ENCODE measurements around the gene ZSCAN20.

The ZSCAN20 gene

DNA sequence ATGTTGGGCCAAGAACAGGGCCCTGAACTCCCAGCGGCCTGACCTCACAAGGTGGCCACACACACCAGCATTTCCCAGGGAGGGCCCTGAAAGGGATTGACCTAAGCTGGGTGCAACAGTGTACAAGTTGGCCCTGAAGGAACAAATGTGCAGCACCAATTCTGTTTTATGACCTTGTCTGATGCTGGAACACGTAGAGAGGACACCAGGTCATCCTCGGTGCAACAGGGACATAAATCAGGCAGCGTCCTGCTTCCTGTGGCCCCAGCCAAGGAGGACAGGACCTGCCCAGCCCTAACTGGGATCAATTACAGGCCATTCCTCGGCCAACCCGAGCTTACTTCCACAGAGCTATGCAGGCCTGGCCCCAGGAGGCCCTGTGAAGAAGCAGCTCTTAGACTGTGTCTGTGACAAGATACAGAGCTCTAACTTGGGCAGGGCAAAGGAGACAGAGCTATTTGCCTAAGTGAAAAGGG lies 28.7 kb upstream of the ZSCAN20 start:
- no peak for DNase-seq (ENCODE audit: low read depth)

DNA sequence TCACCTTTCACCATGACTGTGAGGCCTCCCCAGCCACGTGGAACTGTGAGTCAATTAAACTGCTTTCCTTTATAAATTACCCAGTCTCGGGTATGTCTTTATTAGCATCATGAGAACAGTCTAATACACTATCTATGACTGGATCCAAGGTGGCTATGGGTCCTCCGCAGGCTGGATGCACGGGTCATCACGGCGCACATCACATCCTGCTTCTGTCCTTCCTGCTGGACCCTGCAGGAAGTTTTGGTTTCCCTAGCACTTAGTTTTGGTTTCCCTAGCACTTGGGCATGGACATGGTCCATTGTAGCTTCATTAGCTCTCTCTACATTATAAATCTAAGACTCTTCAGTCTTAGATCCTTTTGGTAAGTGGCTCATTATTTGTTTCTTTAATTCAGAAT lies 27.3 kb upstream of the ZSCAN20 start:
- DNase-seq (ENCODE audit: low read depth): no peak

DNA sequence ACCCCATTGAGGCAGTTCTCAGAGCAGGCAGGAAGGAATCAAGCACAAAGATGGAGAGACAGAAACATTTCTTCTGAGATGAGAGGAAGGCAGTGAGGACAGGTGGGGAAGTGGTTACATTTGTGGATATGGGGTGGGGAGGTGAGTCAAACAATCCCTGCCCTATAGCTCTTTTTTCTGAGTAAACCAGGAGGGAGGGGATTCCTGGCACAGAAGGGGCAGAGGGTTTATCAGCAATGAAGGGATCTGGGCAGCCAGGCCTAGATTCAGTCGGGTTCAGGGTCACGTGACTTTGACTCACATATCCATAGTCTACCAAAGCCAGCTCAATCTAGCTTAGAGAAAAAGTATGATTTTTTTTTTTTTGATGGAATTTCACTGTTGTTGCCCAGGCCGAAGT lies 25.9 kb upstream of the ZSCAN20 start:
- no peak for DNase-seq (ENCODE audit: low read depth)

DNA sequence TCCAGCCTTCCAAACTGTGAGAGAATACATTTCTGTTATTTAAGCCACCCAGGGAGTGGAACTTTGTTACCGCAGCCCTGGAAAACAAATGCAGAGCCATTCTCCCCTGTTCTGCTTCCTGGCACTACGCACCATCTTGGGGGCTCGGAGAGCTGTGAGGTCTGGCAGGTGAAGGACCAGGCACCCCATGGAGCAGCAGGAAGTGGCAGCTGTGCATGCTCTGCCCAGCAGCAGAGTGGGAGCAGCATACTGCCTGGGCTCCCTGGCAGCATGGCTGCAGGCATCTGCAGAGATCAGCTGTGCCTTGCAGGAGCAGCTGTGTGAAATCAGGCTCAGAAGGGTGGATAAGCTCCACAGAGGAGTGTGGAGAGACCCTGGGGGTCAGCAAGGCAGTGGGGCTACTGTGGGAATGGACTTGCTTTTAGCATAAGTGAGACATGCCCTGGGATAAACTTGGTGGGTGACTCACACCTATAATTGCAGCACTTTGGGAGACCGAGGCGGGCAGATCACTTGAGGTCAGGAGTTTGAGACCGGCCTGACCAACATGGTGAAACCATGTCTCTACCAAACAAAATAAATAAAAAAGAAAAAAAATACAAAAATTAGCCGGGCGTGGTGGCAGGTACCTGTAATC lies 17.7 kb upstream of the ZSCAN20 start:
- peak; percentile 75 for DNase-seq (ENCODE audit: low read depth)

DNA sequence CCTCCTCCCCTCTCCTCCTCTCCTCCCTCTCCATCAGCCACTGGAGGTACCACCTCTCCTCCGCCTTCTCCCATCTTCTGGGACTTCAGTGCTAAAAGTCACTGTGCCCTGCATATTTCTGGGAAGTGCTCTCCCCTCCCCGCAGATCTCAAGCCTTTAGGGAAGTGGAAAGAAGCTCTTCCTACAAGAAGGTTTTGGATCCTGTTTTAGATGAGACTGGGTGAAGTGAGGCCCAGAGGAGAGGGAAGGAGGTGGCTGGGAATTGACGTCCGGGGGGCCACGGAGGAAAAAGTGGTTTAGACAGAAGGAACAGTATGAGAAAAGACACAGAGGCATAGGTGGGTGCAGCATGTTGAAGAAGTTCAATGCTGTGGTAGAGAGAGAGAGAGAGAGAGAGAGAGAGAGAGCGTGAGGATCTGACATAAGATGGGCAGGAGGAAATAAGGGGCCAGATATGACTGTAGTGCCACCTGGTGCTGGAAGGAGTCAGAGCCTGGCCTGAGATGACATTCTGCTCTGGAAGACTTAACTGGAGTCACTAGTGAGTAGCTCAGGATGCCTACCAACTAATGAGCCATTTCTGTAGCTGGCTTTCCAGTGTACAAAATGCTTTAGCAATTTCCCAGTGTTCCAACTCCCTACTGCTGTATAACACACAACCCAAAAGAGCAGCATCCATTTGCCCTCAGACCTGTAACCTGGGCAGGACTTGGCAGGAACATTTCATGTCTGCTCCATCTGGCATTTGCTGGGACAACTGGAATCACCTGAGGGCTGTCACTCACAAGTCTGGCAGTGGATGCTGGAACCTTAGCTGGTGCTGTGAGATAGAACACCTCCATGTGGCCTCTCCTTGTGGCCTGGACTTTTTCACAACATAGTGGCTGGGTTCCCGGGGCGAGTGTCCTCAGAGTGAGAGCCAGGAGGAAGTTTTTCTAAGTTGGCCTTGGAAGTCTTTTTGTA lies 16.6 kb upstream of the ZSCAN20 start:
- DNase-seq (ENCODE audit: low read depth): peak; percentile 94

DNA sequence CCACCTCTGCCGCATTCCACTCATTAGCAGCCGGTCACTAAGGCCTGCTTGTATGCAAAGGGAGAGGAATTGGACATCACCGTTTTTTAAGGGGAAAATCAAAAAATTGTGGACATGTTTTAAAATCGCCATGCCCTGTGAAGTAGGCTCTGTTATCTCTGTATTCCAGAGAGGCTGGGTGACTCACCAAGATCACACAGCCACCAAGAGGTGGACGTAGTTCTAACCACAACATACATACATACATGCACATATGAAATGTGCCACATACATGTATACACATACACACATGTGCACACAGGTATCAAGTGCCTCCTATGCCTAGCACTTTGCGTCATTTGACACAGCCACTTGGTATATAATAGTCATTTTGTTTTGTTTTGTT lies 16.0 kb upstream of the ZSCAN20 start:
- DNase-seq (ENCODE audit: low read depth): peak; percentile 36

DNA sequence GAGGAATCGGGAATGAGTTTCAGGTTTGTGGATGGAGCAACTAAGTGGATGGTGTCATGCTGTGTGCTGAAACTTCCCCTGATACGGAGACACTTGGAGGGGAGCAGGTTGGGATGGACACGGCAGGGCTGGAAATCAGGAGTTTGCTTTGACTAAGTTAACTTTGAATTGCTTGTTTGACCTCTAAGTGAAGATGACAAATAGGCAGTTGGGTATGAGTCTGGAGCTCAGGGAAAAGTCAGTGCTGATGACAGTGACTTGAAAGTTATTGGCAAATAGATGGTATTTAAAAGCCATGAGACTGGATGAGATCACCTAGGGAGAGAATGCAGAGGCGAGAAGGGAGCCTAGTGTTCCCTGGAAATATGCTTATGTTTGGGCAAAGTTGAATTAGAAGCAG lies 12.8 kb upstream of the ZSCAN20 start:
- DNase-seq (ENCODE audit: low read depth): peak; percentile 43

DNA sequence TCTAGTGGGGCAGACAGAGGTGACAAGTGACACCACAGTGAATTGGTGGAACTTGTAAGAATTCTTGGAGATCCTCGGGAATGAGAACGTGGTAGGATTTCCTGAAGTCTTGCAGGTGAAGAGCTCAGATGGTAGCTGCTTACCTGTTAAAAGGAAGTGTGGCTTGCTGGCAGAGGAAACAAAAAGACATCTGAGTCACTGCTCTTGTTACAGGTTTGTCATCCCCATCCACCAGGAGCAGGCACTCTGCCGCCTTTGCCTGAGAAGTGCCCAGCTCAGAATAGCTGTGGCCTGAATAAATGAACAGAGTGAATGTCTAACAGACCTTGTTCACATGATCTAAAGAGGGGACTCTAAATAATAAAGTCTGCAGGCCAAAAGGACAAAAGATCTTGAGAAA lies 12.3 kb upstream of the ZSCAN20 start:
- DNase-seq (ENCODE audit: low read depth): no peak

DNA sequence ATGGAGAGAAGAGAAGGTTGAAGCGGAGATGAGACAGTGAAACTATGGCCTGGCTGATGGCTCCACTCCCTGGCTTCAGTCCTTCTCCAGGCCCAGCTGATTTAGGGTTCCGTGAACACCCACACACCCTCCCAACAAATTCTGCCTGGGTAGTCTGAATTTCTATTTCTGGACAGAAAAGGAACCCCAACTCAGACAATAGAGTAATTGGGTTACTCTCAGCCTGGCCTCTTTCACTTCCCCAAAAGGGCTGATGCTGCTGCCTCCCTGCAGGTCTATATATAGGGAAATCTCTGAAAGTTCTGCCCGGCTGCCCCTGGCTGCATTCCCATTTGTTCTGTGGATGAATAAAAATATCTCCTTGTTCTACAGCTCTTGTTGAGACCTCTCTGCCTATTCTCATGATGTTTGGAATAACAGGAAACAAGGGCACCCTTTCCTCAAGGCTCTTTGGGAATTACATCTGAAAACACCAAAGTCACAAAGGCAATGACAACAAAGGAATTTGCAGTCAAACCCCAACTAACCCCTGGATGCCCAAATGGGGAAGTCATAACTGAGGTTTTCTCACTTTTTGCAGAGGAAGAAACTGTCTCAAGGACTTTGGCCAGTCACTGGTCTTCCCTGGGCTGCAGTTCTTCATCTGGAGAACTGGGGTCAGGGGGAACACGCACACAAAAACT lies 11.4 kb upstream of the ZSCAN20 start:
- DNase-seq (ENCODE audit: low read depth): no peak

DNA sequence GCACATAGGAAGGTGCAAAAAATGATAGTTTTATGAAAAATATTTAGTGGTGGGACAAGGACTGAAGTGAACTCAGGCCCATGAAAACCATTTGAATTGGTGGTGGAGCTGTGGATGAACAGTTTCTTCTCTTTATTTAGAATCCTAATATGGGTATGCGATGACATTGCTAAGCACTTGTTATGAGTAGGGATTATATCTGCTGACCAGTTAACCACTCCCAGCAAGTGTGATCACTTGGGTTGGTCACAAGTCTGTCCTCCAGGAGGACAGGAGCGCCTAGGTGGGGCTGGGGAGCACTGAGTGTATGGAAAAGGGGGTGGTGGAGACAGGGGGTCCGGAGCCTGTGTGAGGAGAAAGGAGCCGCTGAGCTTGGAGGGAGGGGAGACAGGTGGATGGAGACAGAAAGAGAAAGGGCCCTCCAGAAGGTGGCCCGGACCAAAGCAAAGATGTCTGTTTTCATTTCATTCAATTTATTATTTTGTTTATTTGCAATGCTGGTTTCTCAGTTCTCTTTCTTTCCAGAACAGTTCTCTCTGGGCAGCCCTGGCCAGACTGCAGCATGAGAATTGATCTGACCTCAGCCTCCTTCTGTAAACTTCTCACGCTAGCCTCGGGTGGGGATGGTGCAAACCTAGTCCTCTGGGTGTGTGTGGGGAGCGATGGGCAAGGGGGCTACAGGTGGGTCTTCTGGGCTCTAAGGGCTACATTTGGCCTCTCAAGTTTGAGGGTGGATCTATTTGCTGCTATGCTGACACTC lies 9.9 kb upstream of the ZSCAN20 start:
- no peak for DNase-seq (ENCODE audit: low read depth)

DNA sequence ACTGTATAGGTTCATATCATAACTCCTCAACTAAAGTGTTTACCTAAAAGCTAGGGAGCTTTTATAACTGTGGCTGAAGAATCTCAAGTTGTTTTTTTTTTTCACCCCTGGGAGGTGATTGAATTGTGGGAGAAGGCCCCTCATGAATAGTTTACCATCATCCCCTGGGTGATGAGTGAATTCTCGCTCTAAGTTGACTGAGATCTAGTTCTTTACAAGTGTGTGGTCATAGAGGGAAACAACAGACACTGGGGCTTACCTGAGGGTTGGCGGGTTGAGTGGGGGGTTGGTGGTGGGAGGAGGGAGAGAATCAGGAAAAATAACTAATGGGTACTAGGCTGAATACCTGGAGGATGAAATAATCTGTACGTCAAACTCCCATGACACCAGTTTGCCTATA lies 7.9 kb upstream of the ZSCAN20 start:
- no peak for DNase-seq (ENCODE audit: low read depth)

DNA sequence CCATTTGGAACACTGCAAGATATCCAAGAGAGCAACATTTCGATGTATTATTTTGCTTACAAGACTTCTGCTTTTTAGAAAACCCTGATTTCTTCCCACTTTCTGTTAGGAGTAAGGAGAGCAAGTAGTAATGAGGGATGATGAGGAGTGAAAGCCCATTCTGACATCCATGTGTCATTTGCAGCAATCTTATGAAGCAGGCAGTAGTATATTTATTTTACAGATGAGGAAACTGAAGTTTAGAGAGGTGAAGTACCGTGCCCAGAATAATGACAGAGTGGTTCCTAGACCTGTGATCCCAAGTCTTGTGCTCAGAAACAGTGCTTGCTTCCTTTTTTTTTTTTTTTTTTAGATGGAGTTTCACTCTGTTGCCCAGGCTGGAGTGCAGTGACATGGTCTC lies 7.1 kb upstream of the ZSCAN20 start:
- DNase-seq (ENCODE audit: low read depth): no peak

DNA sequence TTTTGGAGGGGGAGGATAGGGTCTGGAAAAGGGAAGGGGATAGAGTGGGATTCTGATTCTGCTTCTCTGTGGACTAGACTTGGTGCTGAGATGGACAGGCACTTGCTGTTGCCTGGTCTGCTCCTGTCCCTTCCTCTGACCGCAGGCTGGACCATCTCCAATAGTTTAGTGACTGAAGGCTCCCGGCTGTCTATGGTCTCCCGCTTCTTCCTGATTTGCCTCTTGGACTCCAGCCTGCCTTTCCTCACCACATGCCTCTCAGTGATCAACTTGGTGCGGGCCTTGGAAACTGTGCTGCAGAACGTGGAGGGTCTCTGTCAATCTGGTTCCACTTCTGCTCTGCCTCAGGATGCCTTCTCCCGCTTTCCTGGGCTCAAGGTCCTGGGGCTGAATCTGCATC lies 6.3 kb upstream of the ZSCAN20 start:
- no peak for DNase-seq (ENCODE audit: low read depth)

DNA sequence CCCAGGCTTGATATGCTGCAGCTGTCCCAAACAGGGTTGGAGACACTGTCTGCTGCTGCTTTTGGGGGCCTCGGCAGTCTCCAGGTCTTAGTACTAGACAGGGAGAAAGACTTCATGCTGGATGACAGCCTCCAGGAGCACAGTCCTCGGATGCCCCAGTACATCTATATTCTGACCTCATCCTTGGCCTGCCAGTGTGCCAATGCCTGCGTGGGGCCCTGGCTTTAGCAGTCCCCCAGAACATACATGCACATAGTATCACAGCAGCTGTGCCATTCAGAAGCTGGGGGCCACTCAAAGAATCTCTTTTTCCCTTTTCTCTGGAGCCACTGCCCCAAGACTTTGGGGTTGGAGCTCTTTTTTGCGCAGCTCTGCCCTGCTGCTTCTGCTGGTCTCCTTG lies 4.4 kb upstream of the ZSCAN20 start:
- DNase-seq (ENCODE audit: low read depth): no peak

DNA sequence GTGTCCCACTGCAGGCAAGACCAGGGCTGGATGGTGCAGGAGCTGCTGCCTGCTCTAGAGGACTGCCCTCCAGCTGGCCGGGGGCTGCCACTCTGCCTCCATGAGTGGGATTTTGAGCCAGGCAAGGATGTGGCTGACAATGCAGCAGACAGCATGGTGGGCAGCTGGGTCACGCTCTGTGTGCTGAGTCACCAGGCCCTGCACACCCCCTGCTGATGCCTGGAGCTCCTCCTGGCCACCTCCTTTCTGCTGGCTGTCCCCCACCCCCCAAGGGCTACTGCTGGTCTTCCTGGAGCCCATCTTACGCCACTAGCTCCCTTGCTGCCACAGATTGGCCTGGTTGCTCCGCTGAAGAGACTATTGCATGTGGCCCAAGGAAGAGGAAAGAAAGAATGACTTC lies 3.9 kb upstream of the ZSCAN20 start:
- no peak for DNase-seq (ENCODE audit: low read depth)

DNA sequence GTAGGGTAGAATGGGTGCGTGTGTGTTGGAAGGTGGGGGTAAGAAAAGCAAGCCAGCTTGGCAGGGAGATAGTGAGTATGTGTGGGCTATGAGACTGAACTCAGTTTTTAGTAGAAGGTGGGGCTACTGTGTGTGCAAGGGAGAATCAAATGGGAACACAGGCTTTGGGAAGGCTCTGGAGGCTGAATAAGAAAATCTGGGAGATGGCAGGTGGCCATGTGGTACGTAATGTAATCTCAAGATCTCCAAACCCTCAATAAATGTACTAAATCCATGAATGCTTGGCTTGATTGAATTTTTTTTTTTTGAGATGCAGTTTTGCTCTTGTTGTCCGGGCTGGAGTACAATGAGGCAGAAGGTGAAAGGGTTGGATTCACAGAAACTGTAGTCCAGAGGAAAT lies 3.5 kb upstream of the ZSCAN20 start:
- no peak for DNase-seq (ENCODE audit: low read depth)

DNA sequence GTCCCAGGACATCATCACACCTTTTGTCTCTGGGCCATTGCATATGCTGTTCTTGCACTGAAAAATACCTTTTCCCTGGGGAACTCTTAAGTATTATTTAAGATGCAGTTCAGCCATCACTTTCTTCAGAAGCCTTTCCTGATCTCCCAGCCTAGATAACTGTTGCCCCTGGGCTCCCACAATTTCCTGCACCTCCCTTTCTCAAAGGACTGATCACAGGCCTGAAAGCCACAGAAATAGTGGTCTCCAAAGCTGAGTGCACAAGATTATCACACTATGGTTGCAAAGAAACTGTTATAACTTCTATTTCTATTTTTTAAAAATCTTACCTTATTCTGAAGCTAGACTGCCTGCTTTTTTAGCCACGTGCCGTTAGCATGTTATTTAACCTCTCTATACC lies 2.8 kb upstream of the ZSCAN20 start:
- DNase-seq (ENCODE audit: low read depth): no peak

DNA sequence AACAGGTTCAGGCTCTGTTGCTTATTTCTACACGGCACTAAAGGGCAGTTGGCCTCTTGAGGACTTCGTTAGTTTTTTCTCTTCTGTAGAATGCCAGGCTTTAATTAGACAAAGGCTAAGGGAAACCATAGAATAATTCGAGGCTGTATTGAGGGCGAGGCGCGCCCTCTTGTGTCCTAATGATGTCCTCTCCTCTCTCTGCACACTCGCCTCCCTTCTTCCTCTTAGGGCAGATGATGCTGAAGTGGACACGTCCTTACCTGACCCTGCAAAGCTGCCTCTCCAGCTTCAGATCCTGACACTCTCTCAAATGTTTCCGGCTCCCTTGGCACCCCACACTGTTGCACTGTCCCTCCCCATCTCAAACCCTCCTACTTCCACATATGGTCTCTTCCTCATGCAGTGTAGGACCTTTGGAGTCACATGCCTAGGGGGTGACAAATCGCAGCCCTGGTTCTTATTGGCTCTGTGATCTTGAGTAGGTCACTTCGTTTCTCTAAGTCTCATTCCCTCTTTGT lies 1.9 kb upstream of the ZSCAN20 start:
- peak; percentile 85 for DNase-seq (ENCODE audit: low read depth)

DNA sequence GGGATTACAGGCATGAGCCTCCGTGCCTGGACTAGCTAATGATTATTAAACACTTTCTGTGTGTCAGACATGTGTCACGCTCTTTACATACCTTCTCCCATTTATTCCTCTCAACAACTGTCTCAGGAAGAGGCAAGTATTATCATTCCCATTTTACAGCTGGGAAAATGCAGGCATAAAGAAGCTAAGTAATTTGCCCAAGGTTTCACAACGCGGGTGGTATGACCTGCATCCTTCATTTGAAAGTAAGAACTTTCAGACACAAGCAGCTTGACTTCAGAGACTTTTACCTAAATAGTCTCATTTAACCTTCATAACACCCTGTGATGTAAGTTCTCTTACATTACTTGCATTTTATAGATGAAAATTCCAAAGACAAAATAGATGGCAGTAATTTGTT lies 1.0 kb upstream of the ZSCAN20 start:
- DNase-seq (ENCODE audit: low read depth): no peak

DNA sequence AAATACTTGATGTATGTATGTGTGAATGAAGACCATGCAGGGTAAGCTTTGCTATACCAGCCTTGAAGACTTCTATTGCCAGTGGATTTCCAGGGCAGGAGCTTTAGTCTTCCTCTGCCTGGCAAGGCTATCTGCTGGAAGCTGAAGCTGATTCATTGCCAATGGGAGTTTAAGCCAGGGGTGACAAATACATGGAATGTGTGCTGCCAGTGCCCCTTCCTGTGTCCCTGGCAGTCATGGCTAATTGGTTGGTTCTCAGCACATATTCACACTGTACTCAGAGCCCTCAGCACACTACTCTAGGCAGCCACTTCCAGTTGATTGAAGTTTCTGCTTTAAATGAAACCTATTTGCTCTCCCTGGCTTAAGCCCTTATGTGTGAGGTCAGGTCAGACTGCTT lies 1.5 kb downstream of the ZSCAN20 start:
- DNase-seq (ENCODE audit: low read depth): no peak

DNA sequence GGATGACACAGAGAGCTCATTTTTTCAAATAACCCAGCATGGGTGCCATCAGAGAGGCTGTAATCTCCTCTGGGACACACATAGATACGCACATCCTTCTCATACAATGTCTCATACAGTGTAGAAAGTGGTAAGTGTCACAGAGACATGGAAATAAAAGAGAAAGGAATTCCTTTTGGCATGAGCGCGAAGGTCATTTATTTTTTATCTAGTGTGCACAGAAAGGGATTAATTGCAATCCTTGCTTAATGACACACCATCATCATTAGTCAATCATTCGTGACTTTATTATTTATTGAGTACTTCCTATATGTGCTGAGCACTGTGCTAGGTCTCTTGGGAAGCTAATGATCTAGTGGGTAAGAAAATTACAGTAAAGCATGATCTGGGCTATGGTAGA lies 5.0 kb downstream of the ZSCAN20 start:
- no peak for DNase-seq (ENCODE audit: low read depth)

DNA sequence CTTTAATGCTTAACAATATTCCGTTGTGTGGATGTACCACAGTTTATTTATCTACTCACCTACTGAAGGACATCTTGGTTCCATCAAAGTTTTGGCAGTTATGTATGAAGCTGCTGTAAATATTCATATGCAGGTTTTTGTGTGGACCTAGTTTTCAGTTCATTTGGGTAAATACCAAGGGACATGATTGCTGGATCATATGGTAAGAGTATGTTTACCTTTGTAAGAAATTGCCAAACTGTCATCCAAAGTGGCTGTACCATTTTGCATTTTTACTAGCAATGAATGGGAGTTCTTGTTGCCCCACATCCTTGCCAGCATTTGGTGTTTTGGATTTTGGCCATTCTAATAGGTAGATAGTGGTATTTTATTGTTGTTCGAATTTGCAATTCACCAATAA lies 10.0 kb downstream of the ZSCAN20 start:
- DNase-seq (ENCODE audit: low read depth): no peak

All from iris pigment epithelial cell (primary cell).